NCI-H2171 treated with DMSO at 0.1 percent for 48 hours (cell line): ENCODE measurements around the gene FAM181A.

ENCODE experiments used
- DNase-seq: peaks from one replicate; lab custom pipeline; 2025; lab: John Stamatoyannopoulos, UW

Gene FAM181A

GRCh38 chr14:93926873-93927799 lies at the start of gene FAM181A:
Gene FAM181A, plus strand, starts transcription at chr14:93927344. Its CDS starts 942 bp downstream, at chr14:93928286.
- no peak for DNase-seq

- DNase-seq, result no peak
Observed at GRCh38 chr14:93878212-93878611, 48.9 kb upstream of the FAM181A start.

DNA sequence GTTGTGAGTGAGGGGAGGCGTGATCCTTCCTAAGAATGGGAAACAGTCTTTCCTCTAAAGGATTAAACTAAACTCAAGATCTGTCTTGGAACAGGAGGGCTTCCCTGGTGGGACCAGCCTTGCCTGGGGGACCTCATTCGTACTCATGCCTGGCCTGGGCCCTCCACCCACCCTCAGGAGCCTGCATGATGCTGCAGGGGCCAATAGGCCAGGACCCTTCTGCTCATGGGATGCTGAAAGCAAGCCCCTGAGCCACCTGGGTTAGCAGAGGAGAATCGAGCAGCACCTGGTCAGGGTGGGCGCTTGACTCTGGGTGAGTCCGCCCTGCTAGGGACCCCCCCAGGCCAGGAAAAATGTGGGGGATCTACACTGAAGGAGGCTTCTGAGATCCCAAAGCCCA lies 48.3 kb upstream of the FAM181A start:
- DNase-seq, result no peak

- DNase-seq, result no peak
Observed at GRCh38 chr14:93879362-93879983, 47.7 kb upstream of the FAM181A start.

GRCh38 chr14:93880021-93880820 lies 46.9 kb upstream of the FAM181A start:
- DNase-seq, result peak; percentile 71

DNA sequence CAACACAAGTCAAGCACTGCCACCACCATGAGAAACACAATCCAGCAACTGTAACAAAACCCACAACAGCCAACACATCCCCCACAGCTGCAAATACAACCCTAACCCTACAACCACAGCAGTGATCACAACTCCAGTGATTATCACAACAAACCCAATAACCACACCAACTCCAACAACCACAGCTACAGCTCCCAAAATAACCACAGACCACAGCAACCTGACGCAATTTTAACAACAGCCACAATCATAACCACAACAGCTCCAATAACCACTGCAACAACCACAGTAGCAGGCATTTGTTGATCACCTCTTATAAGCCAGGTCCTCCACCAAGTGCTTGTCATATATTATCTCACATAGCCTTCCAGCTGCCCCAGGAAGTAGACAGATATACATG lies 42.2 kb upstream of the FAM181A start:
- DNase-seq, result no peak

GRCh38 chr14:93888995-93889394 lies 38.1 kb upstream of the FAM181A start:
- DNase-seq, result no peak

DNA sequence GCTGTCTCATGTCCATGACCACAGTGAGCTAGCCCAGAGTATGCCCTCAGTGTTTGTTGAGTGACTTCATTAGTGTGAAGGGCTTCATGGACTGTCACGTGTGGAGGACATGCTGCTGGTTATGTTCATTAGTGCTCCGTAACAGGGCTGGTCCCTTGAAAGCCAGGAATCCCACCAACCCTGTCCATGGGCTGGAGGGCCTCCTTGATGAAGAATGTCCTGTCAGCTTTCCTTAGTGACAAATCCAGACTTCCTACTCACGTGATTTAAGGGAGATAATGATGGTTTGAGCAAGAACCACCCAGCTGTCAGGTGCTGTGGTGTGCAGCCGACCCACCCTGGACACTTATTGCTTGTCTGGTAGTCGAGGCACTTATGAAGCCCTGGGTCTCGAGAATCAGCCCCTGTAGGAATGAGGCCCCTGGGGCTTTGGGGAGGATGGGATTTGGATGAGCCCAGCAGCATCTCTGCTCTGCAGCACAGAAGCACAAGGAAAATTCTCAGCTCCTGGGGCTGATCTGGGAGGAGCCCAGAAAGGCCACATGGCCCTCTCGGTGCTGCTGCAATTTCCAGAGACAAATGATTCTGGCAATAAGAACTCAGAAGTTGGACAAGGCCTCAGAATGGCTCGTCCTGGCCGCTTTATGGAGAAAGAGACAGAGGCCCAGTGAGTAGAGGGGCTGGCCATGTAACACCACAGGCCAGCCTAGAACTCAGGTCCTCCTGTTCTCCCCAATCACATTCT lies 37.2 kb upstream of the FAM181A start:
- no peak for DNase-seq

DNA sequence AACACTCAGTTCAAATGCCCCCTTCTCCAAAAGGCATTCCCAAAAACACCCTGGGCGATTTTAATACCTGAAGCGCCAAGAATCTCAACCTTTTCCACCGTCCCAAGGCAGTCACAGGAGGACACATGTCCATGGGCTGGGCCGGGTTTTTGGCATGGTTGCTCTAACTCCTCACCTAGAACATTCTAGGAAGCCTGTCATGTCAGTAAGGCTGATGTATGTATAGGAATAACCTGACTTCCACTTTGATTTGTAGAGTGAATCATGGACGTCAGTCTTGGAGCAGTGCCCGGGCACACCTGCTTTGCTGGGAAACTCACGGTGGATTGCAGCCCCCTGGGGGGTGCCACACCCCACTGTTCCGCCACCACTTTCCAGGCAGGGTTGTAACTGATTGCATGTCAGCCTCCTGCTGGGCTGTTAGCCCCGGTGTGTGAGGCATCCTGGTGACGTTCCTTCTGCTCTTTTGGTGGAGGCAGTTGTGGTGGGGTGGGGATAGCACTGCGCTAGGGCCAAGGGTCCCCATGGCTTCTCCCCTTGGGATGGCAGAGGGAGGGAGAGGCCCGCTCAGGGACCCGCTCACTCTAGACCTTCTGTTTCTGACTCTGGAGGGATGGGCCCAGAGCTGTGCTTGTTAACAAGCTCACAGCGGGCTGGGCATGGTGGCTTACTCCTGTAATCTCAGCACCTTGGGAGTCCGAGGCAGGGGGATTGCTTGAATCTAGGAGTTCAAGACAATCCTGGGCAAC lies 35.2 kb upstream of the FAM181A start:
- DNase-seq, result peak; percentile 60

DNA sequence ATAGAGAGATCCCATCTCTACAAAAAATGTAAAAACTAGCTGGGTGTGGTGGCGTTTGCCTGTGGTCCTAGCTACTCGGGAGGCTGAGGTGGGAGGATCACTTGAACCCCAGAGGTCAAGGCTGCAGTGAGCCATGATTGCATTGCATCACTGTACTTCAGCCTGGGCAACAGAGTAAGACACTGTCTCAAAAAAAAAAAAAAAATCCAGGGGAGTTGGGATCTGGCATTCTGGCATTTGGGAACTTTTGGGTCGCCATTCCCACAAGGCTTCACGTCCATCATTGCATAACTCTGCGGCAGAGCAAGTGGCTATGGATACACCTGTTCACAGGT lies 34.7 kb upstream of the FAM181A start:
- no peak for DNase-seq

GRCh38 chr14:93892923-93893558 lies 34.1 kb upstream of the FAM181A start:
- peak; percentile 69 for DNase-seq

GRCh38 chr14:93893661-93894261 lies 33.4 kb upstream of the FAM181A start:
- no peak for DNase-seq

- peak; percentile 75 for DNase-seq
Observed at GRCh38 chr14:93895023-93895604, 32.0 kb upstream of the FAM181A start.

DNA sequence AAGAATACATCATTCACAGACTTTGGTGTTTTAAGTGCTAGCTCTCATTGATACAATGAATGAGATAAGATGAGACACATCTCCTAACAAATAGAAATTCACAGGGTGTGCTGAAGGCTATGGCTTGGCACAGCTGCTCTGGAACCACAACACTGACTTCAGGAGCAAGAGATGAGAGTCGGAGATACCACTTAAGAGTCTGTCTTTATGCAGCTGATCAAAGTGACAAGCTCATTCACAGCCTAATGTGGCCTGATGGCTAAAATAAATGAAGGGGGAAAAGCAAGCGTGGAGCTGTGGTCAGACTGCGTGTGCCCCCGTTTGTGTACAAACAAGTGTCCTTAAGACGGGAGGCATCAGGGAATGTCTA lies 29.7 kb upstream of the FAM181A start:
- DNase-seq, result no peak

GRCh38 chr14:93898081-93898611 lies 29.0 kb upstream of the FAM181A start:
- DNase-seq, result no peak

GRCh38 chr14:93898731-93899130 lies 28.4 kb upstream of the FAM181A start:
- DNase-seq, result no peak

DNA sequence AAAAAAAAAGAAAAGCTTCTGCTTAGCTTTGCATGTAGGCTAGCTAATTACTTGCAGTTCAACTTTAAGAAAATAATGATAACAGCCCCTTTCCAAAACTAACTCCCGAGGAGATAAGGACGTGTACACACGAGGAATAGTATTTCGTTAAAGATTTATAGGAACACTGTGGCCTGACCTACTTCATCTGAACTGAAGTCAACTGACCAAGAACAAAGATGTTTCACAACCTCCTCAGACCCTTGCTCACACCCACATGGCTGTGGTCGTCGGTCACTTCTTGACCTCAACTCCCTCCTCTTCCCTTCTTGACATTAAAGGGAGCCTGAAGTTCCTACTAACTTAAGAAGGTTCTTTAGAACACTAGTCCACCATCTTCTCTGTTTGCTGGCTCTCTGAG lies 25.3 kb upstream of the FAM181A start:
- no peak for DNase-seq

- no peak for DNase-seq
Observed at GRCh38 chr14:93902619-93903307, 24.4 kb upstream of the FAM181A start.
